HEK293T (cell line): ENCODE data around the gene PDE6H.

Source experiments
- CTCF ChIA-PET: fragments of 350-600 bp; formaldehyde crosslinking; extraction: SDS; loops from one replicate; lab custom pipeline; 2021; ENCODE audit warnings: antibody characterized with exemption, inconsistent platforms; lab: Yijun Ruan, JAX
- POLR2A ChIA-PET: fragments of 350-600 bp; formaldehyde crosslinking; extraction: SDS; loops from one replicate; lab custom pipeline; 2020; ENCODE audit warnings: antibody characterized with exemption, inconsistent platforms; lab: Yijun Ruan, JAX
- DNase-seq: peaks from one replicate; pipeline ENCODE4 v3.0.0; 2012; ENCODE audit warnings: mixed read lengths; ENCODE audit errors: extremely low spot score
- ARNT ChIP-seq: fragments of 450-650 bp; IDR thresholded peaks from 2 replicates; pipeline ENCODE4 v1.6.1; 2017; ENCODE audit warnings: mild to moderate bottlenecking
- BHLHE40 ChIP-seq: fragments of 450-650 bp; IDR thresholded peaks from 2 replicates; pipeline ENCODE4 v1.6.1; 2016; ENCODE audit warnings: mild to moderate bottlenecking, moderate library complexity, borderline replicate concordance
- CTBP1 ChIP-seq: fragments of 450-650 bp; IDR thresholded peaks from 2 replicates; pipeline ENCODE4 v1.6.1; 2016; ENCODE audit warnings: borderline replicate concordance
- ELF4 ChIP-seq: fragments of 450-650 bp; IDR thresholded peaks from 2 replicates; pipeline ENCODE4 v1.6.1; 2017; ENCODE audit warnings: antibody characterized with exemption
- FOXA1 ChIP-seq: fragments of 450-650 bp; IDR thresholded peaks from 2 replicates; pipeline ENCODE4 v1.6.1; 2016; ENCODE audit warnings: mild to moderate bottlenecking
- FOXK2 ChIP-seq: fragments of 450-650 bp; IDR thresholded peaks from 2 replicates; pipeline ENCODE4 v1.6.1; 2016; ENCODE audit warnings: mild to moderate bottlenecking
- FOXM1 ChIP-seq: fragments of 450-650 bp; IDR thresholded peaks from 2 replicates; pipeline ENCODE4 v1.6.1; 2017; ENCODE audit warnings: mild to moderate bottlenecking, borderline replicate concordance
- HDGF ChIP-seq: fragments of 450-650 bp; IDR thresholded peaks from 2 replicates; pipeline ENCODE4 v1.6.1; 2017; ENCODE audit warnings: antibody characterized with exemption, borderline replicate concordance
- L3MBTL2 ChIP-seq: fragments of 450-650 bp; conservative IDR thresholded peaks from 2 replicates; pipeline ENCODE4 v1.6.1; 2016; ENCODE audit warnings: mild to moderate bottlenecking
- LEF1 ChIP-seq: fragments of 450-650 bp; IDR thresholded peaks from 2 replicates; pipeline ENCODE4 v1.6.1; 2017; ENCODE audit warnings: mild to moderate bottlenecking, borderline replicate concordance
- NFRKB ChIP-seq: fragments of 450-650 bp; IDR thresholded peaks from 2 replicates; pipeline ENCODE4 v1.6.1; 2016; ENCODE audit warnings: mild to moderate bottlenecking, moderate library complexity
- PKNOX1 ChIP-seq: fragments of 450-650 bp; IDR thresholded peaks from 2 replicates; pipeline ENCODE4 v1.6.1; 2016
- SP1 ChIP-seq: fragments of 450-650 bp; IDR thresholded peaks from 2 replicates; pipeline ENCODE4 v1.6.1; 2017
- SUZ12 ChIP-seq: fragments of 450-650 bp; IDR thresholded peaks from 2 replicates; pipeline ENCODE4 v1.6.1; 2016; ENCODE audit warnings: mild to moderate bottlenecking
- TARDBP ChIP-seq: fragments of 450-650 bp; IDR thresholded peaks from 2 replicates; pipeline ENCODE4 v1.6.1; 2016
- ZNF384 ChIP-seq: fragments of 450-650 bp; IDR thresholded peaks from 2 replicates; pipeline ENCODE4 v1.6.1; 2016

Gene PDE6H

DNA sequence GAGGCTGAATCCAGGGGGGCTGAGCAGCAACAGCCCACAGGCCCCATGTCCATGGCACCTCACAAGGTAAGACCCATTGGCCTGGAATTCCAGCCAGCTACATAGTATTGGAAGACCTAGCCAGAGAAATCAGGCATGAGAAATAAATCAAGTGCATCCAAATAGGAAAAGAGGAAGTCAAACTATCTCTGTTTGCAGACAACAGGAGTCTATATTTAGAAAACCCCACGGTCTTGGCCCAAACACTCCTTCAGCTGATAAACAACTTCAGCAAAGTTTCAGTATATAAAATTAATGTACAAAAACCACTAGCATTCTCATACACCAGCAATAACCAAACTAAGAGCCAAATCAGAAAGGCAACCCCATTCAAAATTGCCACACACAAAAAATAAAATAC lies 16.9 kb downstream of the PDE6H start:
- DNase-seq: no peak
- POLR2A ChIA-PET: no interaction called here
- CTCF ChIA-PET: no interaction called here
- TF ChIP-seq ZNF384 (no peak), ELF4 (no peak), L3MBTL2 (no peak), CTBP1 (no peak), HDGF (no peak), NFRKB (no peak), SP1 (no peak), PKNOX1 (no peak), FOXK2 (no peak), TARDBP (no peak), ARNT (no peak), FOXM1 (no peak), BHLHE40 (no peak)

GRCh38 chr12:14991069-14991468 lies 18.2 kb downstream of the PDE6H start:
- TF ChIP-seq L3MBTL2 (no peak), TARDBP (no peak), HDGF (no peak), SUZ12 (no peak), PKNOX1 (no peak), FOXK2 (no peak), LEF1 (no peak), NFRKB (no peak), CTBP1 (no peak), FOXA1 (no peak), ZNF384 (no peak), ELF4 (no peak), ARNT (no peak), SP1 (no peak), FOXM1 (no peak), BHLHE40 (no peak)
- POLR2A ChIA-PET: no interaction called here
- CTCF ChIA-PET: no interaction called here
- DNase-seq: no peak

DNA sequence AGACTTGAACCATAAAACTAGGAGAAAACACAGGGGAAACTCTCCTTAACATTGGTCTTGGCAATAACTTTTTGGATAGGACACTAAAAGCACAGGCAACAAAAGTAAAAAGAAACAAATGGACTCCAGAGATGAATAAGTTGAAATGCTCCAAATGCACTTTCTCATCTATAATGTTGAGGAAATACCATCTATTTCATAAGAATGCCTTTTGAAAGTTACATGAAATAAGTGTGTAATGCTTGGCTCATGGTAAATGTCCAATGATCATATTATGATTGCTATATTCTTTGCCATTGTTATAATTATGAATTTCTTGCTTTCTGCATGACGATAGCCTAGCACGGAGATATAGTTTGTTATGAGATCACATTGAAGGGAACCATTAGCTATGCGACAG lies 19.8 kb downstream of the PDE6H start:
- TF ChIP-seq LEF1 (no peak), FOXA1 (no peak), BHLHE40 (no peak), NFRKB (no peak), HDGF (no peak), ZNF384 (no peak), TARDBP (no peak), FOXK2 (no peak), PKNOX1 (no peak), SUZ12 (no peak)
- no peak for DNase-seq
- CTCF ChIA-PET: interaction anchor here (0.5 kb wide), 1 partner anchor 145 kb away, joined by 3 read pairs; no protein-coding TSS in a partner anchor
- POLR2A ChIA-PET: no interaction called here

DNA sequence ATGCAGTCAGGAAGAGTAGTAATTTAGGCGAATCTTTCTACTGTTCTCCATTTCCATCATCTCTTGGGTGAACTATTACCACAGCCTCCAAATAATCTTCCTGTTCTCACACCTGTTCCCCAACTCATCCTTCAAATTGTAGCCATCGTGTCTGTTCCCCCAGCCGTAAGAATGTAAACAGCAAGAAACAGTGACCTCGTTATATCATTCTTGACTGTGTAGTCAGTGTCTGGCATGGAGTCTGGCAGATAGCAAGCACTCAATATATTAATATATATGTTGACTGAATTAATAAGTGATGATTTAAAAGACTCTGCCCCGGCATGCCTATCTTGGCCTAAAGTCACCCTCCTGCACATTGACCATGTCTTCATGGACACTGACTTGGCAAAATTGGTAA lies 20.3 kb downstream of the PDE6H start:
- TF ChIP-seq BHLHE40 (no peak), ELF4 (no peak), HDGF (no peak), SP1 (no peak), NFRKB (no peak), ARNT (no peak), CTBP1 (no peak)
- no peak for DNase-seq
- POLR2A ChIA-PET: no interaction called here
- CTCF ChIA-PET: no interaction called here

- DNase-seq: no peak
- ChIA-PET CTCF (no interaction called here), POLR2A (no interaction called here)
- TF ChIP-seq TARDBP (no peak), ELF4 (no peak), ARNT (no peak), FOXK2 (no peak), SP1 (no peak), BHLHE40 (no peak), FOXM1 (no peak), FOXA1 (no peak), ZNF384 (no peak), NFRKB (no peak), LEF1 (no peak), CTBP1 (no peak), L3MBTL2 (no peak), PKNOX1 (no peak), HDGF (no peak), SUZ12 (no peak)
These were observed 20.9 kb downstream of the PDE6H start for GRCh38 chr12:14993537-14994266.
